GM21576 (cell line): ENCODE results near the gene ITPR1.

ENCODE experiments used
- ATAC-seq: cut with Tn5 transposase; IDR thresholded peaks from one replicate; pipeline ENCODE4 v1.9.1; 2021; ENCODE audit warnings: mild to moderate bottlenecking, moderate library complexity; ENCODE audit not compliant: unreplicated experiment

Gene ITPR1

GRCh38 chr3:4711680-4711992 lies 218.5 kb downstream of the ITPR1 start:
- ATAC-seq = no peak

DNA sequence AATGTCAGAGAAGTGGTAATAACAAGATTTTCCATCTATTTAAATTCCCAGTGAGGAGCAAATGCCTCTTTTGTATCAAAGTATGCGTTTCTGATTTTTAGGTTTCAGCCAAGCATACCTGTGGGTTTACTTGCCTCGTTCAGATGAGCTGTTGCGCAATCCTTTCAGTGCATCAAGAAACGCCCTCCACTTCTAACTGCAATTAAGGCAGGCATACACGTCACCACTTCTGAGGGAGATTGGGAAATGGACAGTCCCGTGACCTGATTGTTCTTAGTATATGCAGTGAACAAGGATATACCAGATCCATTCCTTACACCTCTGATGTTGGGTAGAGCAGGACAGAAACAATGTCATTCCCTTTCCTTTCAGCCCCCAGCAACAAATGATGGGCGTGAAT lies 219.0 kb downstream of the ITPR1 start:
- ATAC-seq = no peak

DNA sequence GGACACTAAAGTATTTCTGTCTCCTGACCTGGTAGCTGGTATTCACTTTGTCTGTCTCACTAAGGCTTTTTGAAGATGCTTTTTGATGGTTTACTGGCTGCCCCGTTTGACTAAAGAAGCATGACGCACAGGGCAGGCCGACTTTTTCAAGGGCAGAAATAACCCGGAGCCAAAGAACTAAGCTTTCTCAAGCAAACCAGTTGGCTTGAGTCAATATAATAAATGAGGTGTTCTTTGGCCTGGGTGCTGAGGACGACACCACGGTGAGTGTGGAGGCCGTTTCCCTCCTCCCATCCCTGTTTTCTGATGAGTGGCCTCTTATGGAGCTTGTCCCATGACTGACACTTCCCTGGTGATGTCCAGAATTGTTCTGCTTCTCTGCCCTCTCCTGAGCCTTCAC lies 220.9 kb downstream of the ITPR1 start:
- ATAC-seq = no peak

DNA sequence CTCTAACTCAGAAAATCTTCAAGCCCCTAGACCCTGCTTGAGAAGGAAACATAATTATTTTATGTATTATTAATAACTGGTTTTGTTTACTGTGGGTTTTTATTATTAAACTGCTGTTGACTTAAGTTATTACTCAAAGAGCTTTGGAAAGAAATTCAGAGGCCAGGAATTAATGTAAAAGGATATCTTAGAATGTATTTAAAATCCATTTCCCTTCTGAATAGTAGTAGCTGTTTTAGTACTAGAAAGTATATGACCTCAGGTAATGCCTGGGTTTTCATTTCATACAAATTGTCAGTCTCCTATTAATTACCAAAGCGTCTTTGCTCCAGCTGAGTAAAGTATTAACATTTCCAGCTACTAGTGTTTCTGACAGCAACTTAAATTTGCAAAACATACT lies 223.1 kb downstream of the ITPR1 start:
- no peak for ATAC-seq

DNA sequence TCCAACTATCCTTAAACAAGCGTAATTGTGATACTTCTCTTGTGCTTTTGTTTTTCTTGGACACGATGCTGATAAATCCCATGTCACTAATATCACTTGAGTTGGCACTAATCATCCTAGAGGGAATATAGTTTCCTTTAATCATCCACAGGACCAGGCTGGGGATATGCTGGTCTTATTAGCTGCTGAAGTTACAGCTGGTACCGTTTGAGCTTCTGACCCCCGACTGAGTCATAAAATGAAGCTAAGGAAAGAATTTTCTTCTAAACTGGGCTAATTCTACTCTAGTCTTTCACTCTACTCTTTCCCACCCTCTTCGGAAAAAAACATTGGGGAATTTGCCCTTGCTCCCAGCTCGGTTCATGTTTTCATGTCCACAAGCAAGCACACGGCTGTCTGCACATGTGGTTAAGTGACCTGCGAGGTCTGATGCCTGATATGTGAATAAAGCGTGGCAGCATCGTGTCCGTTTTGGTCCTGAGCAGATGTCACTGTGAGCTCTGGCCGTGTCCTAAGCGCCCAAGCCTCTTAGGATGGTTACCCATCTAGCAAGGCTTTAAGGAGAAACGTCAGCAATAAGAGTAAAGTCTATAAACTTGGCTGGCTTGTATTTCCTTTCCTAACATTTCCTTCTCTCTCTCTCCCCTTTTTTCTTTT lies 223.7 kb downstream of the ITPR1 start:
- no peak for ATAC-seq

GRCh38 chr3:4717363-4717740 lies 224.2 kb downstream of the ITPR1 start:
- no peak for ATAC-seq

GRCh38 chr3:4718179-4718736 lies 225.1 kb downstream of the ITPR1 start:
- ATAC-seq = no peak

DNA sequence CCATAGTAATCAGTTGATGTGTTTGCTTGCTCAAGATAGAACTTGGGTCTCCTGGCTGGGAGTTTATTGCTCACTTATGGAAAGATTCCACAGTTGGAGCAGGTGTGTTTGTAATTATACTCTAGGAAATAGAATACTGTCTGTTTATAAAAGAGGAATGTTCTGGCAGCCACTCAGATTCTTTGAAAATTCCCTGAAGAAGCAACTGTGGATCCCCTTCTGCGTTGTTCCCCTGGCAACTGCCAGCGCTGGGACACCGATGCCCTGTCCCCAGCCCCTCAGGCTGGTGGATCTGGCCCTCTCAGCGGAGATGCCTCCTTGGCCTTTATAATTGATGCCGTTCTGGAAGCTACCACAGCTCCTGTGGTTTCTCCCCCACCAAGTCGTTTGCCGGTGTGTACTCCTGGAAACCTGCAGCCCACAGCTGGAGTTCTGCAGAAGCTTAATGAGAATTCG lies 225.9 kb downstream of the ITPR1 start:
- ATAC-seq = no peak

- ATAC-seq = no peak
These were observed 227.3 kb downstream of the ITPR1 start for GRCh38 chr3:4720316-4721075.

- ATAC-seq = no peak
These were observed 228.4 kb downstream of the ITPR1 start for GRCh38 chr3:4721511-4721911.

DNA sequence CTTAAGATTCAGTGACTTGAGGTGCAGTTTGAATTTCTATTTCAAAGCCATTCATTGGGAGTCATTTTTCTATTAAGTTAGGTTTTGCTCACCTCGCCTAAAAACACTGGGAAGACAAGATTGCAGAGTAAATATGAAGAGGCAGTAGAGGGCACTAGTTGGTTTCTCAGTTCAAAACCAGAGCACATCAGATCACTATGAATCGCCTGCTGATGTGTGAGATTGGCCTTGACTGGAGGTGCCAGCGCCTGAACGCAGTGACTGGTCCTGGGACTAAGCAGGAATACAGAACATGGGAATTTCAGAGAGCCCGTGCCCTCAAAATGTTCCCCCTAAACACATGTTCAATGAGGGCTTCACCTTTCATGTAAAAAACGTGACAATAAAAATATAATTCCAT lies 229.0 kb downstream of the ITPR1 start:
- peak; percentile 54 for ATAC-seq

DNA sequence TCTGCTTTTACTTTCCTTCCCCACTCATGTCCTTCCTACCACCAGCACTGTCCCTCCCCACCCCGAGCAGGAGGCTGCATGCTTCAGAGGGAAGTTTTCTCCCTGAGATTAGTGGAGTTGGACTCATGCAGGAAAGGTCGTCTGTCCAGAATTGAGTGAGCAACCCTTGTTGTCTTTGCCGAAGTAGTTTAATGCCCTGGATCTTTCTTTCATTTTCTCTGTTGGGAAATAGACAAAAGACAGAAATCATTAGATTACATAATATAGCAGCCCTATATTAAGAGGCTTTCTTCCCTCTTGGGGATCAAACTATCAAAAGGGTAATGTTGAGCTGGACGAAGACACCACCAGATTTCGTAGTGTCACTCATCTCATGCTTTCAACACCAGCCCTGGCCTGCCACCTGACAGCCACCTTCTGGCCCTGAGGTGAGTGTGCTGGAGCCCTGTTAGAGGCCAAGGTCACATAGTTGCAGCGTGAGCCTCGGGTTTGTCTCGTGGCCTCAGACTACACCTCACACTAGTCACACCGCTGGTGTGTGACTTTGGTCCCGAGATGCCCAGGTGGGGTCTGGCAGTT lies 231.0 kb downstream of the ITPR1 start:
- no peak for ATAC-seq

GRCh38 chr3:4726549-4726948 lies 233.4 kb downstream of the ITPR1 start:
- no peak for ATAC-seq

DNA sequence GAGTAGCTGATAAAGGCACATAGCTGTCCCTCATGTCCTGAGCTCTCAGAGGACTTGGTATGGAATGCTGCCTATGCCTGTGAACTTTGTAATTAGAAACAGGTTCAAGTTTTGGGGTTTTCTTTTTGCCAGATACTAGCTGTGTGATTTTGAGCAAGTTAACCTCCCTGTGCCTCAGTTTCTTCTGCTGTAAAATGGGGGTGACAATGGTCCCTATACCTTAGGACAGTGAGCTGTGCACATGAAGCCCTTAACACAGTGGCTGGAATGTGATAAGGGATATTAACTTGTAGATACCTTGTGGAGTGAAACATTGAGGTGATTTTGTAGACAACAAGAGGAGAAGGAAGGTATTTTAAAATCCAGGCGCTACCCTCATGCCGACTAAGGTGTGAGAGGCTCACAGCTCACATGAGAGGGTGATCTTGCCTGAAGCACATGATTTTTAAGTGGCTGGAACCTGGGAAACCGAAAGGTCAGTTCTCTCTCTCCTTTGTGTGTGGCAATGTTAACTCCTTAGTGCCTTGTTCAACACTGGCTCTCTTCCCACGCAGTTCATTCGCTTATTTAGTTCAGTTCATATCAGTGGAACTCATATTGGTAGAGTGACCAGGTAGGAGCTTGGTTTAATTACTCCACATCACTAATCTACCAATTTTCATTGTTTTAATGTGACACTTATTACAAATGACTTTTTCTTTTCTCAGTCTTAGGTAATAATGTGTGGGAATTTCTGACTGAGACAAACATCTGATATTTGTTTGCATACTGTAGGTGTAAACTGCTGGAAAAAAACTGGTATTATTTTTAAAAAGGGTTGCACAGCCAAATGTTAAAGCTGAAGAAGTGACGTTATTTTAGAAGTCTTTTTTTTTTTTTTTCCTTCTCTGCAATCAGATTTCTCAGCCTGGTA lies 236.2 kb downstream of the ITPR1 start:
- ATAC-seq = no peak

DNA sequence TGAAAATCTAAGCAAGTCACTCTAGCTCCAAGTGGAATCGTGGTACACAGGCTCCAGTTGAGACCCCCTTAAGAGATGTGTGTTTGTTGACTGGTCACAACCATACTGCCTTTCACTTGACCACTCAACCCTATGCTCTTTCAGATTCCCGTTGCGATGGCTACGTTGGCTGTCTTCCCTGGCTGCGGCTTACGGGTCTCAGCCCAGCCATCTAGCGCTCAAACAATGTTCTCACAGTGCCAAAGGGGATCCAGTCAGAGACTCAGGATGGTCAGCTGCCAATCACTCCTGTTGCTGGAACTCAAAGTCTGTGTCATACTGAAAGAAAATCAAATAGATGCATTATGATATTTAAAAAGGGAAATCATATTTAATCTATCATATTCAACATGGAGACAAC lies 237.6 kb downstream of the ITPR1 start:
- ATAC-seq = no peak

DNA sequence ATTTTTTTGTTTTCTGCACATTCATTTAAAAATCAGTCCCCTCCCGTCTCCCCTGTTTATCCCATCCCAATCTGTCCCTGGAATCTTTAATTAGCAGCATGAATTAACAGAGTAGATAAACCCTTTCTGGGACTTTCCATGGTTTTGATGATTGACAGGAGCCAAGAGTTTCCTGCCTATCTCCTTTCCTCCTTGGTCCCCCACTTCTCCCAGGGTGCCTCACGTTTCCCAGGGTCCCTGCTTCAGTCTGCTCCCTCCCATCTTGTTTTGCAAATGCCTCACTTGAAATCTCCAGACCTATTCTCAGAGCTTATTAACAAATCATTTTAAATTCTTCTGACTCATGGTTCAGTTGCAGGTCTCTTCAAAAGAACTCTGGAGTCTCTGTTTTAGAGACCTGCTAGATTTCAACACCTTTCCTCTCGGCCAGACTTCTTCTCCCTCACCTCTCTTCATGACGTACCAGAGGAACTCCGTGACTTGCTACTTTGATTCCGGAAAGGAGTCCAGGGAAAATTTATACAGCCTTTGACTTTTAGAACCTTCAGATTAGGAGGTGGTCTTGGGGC lies 238.5 kb downstream of the ITPR1 start:
- ATAC-seq = no peak

DNA sequence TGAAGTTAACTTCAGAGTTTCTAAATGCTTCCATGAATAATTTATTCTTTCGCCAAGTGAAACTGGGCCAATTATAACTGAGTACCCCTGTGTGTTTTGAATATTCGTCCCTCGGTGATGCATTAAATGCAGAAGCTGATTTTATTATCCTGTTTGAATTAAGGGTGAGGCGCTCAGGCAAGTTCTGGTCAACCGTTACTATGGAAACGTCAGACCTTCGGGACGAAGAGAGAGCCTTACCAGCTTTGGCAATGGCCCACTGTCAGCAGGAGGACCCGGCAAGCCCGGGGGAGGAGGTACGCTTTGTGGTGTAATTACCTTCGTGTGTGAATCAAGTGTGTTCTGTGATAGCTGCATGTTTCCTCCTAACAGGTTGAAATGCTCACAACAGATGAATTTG lies 239.8 kb downstream of the ITPR1 start:
- ATAC-seq = no peak

GRCh38 chr3:4734454-4734853 lies 241.3 kb downstream of the ITPR1 start:
- no peak for ATAC-seq

GRCh38 chr3:4735243-4735642 lies 242.1 kb downstream of the ITPR1 start:
- no peak for ATAC-seq

DNA sequence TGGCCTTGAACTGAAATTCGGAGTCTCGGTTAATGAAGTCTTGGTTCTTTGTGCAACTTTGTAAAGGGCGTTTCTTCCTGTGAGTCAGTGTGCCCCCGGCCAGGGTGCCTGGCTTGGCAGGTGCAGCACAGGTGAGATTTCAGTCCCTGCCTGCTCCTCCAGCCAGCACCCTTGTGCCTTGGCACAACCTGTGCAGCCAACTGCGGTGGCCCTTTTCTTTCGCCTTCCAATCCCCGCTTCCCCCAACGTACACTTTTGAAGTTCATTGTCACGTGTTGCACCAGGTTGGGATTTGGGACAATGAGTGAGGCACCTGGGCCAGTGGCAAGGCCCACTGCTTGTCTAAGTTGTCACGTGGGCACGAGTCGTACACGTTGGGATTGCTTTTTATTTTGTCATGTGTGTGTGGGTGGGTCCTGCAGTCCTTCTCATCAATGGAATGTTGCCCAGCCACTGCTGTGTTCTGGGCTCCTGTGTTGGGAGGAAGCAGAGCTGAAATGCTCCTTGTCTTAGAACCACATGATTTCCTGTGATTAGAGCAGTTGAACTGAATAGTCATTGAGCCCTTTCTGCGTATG lies 243.2 kb downstream of the ITPR1 start:
- no peak for ATAC-seq
